ENCODE results near the gene RAB22A. TPM values are rescaled to one million over a fixed set of nuclear protein-coding genes. Genes with fewer than 3 reads are reported as not detected.

Gene RAB22A
- total RNA-seq, 1 experiment from 2014 or later, result 9.9 TPM

- BruUV-seq (replicated peaks), result TSS peak; percentile 55
- CTCF ChIA-PET, result interaction anchor here (0.6 kb wide), 1 partner anchor 61 kb away, joined by 3 read pairs; no protein-coding TSS in a partner anchor
- H2AFZ ChIP-seq (ENCODE audit: low read depth, low read length, poor library complexity, severe bottlenecking), result no peak overlapping the region
- no peaks in the 10 kb centered on the region for H3K9me2 ChIP-seq (ENCODE audit: insufficient read depth)
- H3K9ac ChIP-seq (ENCODE audit: low read length), result peak overlapping the region; percentile 86
- H3K9me3 ChIP-seq (ENCODE audit: control insufficient read depth in 1 of 2, insufficient read depth in 1 of 2, low read depth in 1 of 2, low read length in 2 of 2), result no peaks in the 10 kb centered on the region
- peaks cover 19% of the 10 kb centered on the region for H3K79me2 ChIP-seq (ENCODE audit: insufficient read depth, low read length)
- H3K4me1 ChIP-seq (ENCODE audit: control insufficient read depth in 1 of 2, insufficient read depth in 2 of 2, low read length in 2 of 2), result peaks cover 9 to 26% of the 10 kb centered on the region in 2 experiments; a peak in 3 of 4 replicates
- peaks cover 0 to 7% of the 10 kb centered on the region in 2 experiments; a peak in 1 of 4 replicates for H3K36me3 ChIP-seq (ENCODE audit: control insufficient read depth in 1 of 2, insufficient read depth in 2 of 2, low read length in 2 of 2)
- H3K4me2 ChIP-seq (ENCODE audit: low read length), result peak overlapping the region; percentile 75
- no peak for TF ChIP-seq SP1 (IDR thresholded peaks at IDR 0.05; ENCODE audit: low read depth)
- TF ChIP-seq CBX3 (IDR thresholded peaks at IDR 0.05; ENCODE audit: low read depth), result no peak
- peak; percentile 39; the same call in 1 of the 2 replicates for TF ChIP-seq FOSL1 (IDR thresholded peaks at IDR 0.05; ENCODE audit: low read depth)
- no peak for TF ChIP-seq POLR2A (IDR thresholded peaks at IDR 0.05; ENCODE audit: borderline replicate concordance, extremely low read depth, insufficient read depth, insufficient read length)
- no peak for TF ChIP-seq ZBTB33 (IDR thresholded peaks at IDR 0.05; ENCODE audit: extremely low read depth, insufficient replicate concordance, low read length)
- TF ChIP-seq REST (IDR thresholded peaks at IDR 0.05; ENCODE audit: low read depth), result no peak
- POLR2A ChIA-PET, result no interaction called here
- peak overlapping the region; percentile 72 to 90 for H3K4me3 ChIP-seq (replicated peaks in 1 of 2; ENCODE audit: low read depth in 1 of 2, low read length in 2 of 2)
- DNase-seq (ENCODE audit: low read depth, low spot score) (no peak), ATAC-seq (no peak)
- RAD21 ChIA-PET (ENCODE audit: low non-redundant PET in 1 of 2, low total read pairs in 2 of 2, uncharacterized antibody in 2 of 2, unreplicated experiment in 2 of 2), result no interaction called here
- H3K27me3 ChIP-seq (ENCODE audit: insufficient read depth, low read length), result no peaks in the 10 kb centered on the region
- H4K20me1 ChIP-seq (ENCODE audit: insufficient read depth), result no peaks in the 10 kb centered on the region
- peak overlapping the region; percentile 85; the same call in 1 of the 2 replicates for H3K27ac ChIP-seq (ENCODE audit: low read depth, low read length)
- intact Hi-C loops (cut with micrococcal nuclease), result loop anchor here (2.0 kb wide), 1 partner anchor 78 kb away; the partner anchor contains the start of gene VAPB
Measured at GRCh38 chr20:58310291-58310782, 822 bp downstream of the RAB22A start.

All from HCT116 (cell line).